ENCODE measurements around the gene STX18.

DNA sequence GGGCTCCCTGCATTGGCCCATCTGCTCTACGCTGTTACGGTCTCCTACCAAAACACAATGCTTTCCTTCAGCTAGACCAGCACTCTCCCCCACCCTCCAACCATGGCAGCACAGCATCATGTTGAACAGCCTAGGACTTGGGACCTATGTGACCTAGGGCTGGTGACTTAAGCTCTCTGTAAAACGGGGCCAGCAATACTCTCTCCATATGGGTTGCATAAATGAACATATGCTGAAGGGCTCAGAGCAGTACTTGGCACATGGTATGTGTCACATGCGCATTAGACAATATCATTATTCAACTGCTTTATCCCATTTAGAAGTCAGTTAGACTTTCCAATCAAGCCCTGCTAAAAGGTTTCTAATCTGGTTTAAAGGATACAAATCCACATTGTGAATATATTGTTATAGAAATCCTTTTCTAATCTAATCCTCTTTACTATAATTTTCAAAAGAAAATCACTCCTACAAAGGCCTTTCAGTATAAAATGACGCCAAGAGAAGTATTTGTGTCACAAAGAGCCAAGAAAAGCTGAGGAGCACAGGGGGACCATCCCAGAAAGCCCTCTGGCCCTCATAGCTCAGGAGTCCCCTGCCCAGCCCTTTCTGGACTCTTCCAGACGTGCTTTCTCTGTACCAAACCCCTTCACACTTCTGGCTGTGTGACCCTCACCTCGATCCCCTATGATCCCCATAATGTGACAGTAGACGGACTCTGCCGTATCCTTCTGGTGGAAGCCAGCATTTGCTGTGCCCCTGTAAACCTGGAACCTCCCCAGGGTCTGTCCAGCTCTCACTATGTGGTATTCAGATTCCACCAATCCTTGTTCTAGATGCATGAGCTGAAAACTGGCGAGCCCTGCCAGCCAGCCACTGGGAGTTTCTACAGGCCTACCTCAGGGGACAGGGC is 112.6 kb downstream of the STX18 start:
- TF ChIP-seq, protein P1, sequence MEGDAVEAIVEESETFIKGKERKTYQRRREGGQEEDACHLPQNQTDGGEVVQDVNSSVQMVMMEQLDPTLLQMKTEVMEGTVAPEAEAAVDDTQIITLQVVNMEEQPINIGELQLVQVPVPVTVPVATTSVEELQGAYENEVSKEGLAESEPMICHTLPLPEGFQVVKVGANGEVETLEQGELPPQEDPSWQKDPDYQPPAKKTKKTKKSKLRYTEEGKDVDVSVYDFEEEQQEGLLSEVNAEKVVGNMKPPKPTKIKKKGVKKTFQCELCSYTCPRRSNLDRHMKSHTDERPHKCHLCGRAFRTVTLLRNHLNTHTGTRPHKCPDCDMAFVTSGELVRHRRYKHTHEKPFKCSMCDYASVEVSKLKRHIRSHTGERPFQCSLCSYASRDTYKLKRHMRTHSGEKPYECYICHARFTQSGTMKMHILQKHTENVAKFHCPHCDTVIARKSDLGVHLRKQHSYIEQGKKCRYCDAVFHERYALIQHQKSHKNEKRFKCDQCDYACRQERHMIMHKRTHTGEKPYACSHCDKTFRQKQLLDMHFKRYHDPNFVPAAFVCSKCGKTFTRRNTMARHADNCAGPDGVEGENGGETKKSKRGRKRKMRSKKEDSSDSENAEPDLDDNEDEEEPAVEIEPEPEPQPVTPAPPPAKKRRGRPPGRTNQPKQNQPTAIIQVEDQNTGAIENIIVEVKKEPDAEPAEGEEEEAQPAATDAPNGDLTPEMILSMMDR (IDR thresholded peaks at IDR 0.05), result no peak
- TF ChIP-seq POLR2AphosphoS5 (IDR thresholded peaks at IDR 0.05), result no peak
- TF ChIP-seq POLR2A (IDR thresholded peaks at IDR 0.05), result no peak
- no peak for TF ChIP-seq EP300 (IDR thresholded peaks at IDR 0.05)

All from suprapubic skin (tissue), 4 donors.